GM21447 (cell line): Measurements from ENCODE around the gene CEP76.
A peak's percentile ranks its signal among the peaks of the same experiment; 100 is the strongest.

ENCODE experiments used
- ATAC-seq: cut with Tn5 transposase; IDR thresholded peaks from one replicate; pipeline ENCODE4 v1.9.1; 2021; ENCODE audit not compliant: unreplicated experiment

The CEP76 gene

GRCh38 chr18:12702221-12703095 is at the start of gene CEP76, which contains the start of gene PSMG2:
TSS of gene CEP76 (minus strand) at chr18:12702723. CDS start at chr18:12702548, 175 bp downstream.
TSS of gene PSMG2 (plus strand) at chr18:12703042. CDS start at chr18:12703108, 66 bp downstream.
- ATAC-seq: peak; percentile 78

- ATAC-seq: no peak
Measured at GRCh38 chr18:12751891-12752290, 49.4 kb upstream of the CEP76 start.

GRCh38 chr18:12751503-12751884 is 49.0 kb upstream of the CEP76 start:
- no peak for ATAC-seq

GRCh38 chr18:12750715-12751502 is 48.4 kb upstream of the CEP76 start:
- ATAC-seq: no peak

GRCh38 chr18:12750076-12750714 is 47.7 kb upstream of the CEP76 start:
- ATAC-seq: no peak

GRCh38 chr18:12749121-12749520 is 46.6 kb upstream of the CEP76 start:
- ATAC-seq: no peak

GRCh38 chr18:12748671-12749070 is 46.1 kb upstream of the CEP76 start:
- no peak for ATAC-seq

- no peak for ATAC-seq
Measured at GRCh38 chr18:12747530-12748315, 45.2 kb upstream of the CEP76 start.

GRCh38 chr18:12745095-12745795 is 42.7 kb upstream of the CEP76 start:
- ATAC-seq: no peak

GRCh38 chr18:12744103-12744502 is 41.6 kb upstream of the CEP76 start:
- ATAC-seq: no peak

GRCh38 chr18:12742453-12742852 is 39.9 kb upstream of the CEP76 start:
- no peak for ATAC-seq

GRCh38 chr18:12741351-12741750 is 38.8 kb upstream of the CEP76 start:
- ATAC-seq: no peak

- ATAC-seq: no peak
Measured at GRCh38 chr18:12737243-12737902, 34.9 kb upstream of the CEP76 start.

GRCh38 chr18:12726774-12727550 is 24.4 kb upstream of the CEP76 start:
- no peak for ATAC-seq

- ATAC-seq: no peak
Measured at GRCh38 chr18:12726331-12726730, 23.8 kb upstream of the CEP76 start.

- ATAC-seq: no peak
Measured at GRCh38 chr18:12722731-12723130, 20.2 kb upstream of the CEP76 start.

GRCh38 chr18:12721495-12722275 is 19.2 kb upstream of the CEP76 start:
- ATAC-seq: no peak

GRCh38 chr18:12711446-12711845 is 8.9 kb upstream of the CEP76 start:
- no peak for ATAC-seq
